NCI-H1436 (cell line): ENCODE data around the gene SLC22A3.
A peak's percentile ranks its signal among the peaks of the same experiment; 100 is the strongest.
"Not testable (repeated sequence)": the region's sequence is repeated elsewhere in the genome, so short reads cannot be mapped to it uniquely, and the experiment has no call there.

Experiments
- DNase-seq: peaks from one replicate; lab custom pipeline; 2025; lab: John Stamatoyannopoulos, UW

Gene SLC22A3

DNA sequence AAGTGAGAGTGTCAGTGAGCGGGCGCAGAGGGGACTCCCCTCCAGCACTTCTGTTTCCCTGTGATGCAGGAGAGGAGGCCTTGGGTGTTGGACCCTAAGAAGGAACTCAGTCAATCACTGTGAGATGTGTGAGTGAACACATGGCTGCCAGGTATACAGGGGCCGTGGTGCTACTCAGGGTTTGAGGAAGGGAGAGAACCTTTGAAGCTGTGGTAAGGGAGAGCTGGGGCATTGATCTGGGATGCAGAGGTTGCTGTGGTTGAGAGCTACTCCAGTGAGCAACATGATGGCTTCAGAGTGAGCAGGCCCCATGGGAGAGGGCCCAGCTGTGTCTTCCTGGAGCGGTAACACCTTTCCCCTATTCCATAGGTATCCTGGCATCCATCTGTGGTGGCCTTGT lies 99.2 kb downstream of the SLC22A3 start:
- no peak for DNase-seq

DNA sequence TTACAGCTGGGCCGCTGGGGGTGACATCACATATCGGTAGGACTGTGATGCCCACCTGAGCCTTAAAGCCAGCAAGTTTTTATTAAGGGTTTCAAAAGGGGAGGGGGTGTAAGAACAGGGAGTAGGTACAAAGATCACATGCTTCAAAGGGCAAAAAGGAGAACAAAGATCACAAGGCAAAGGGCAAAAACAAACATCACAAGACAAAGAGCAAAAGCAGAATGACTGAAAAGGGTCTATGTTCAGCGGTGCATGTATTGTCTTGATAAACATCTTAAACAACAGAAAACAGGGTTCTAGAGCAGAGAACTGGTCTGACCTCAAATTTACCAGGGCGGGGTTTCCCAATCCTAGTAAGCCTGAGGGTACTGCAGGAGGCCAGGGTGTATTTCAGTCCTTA lies 101.6 kb downstream of the SLC22A3 start:
- not testable (repeated sequence) for DNase-seq

GRCh38 chr6:160450849-160451248 lies 102.7 kb downstream of the SLC22A3 start:
- DNase-seq = no peak

DNA sequence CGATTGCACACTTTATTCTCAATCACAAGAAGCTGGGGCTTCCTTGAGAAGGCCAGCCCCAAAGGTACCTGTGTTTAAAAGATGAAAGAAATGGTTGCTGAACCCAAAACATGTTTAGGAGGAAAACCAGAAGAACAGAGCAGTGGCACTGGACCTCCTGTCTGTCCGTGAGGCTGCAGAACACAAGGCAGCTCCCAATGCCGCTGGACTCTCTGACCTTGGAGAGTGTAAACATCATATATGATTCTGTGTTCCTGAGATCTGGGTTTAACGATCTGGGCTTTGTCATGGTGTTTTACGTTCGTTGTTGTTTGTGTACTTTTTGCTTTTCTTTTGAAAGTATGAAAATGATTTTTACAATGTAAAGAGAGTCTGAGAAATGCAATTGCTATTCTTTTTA lies 106.1 kb downstream of the SLC22A3 start:
- DNase-seq = no peak

DNA sequence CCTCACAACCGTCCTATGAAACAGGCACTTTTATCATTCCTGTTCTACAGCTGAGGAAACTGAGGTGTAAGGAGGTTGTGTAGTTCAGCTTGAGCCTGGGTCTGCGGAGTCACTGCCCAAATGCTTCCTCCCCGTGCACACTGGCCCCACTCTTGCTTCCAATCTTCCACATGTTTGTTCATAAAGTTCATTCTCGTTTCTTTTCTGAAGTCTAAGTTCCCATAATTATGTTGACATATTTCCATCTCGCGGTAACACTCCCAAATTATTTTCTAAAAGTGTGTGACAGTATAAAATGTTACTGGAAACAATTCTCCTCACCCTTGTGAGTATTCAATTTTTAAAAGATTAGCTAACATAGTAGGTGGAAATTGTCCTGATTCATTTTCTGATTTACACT lies 106.9 kb downstream of the SLC22A3 start:
- no peak for DNase-seq

- DNase-seq = peak; percentile 8
Measured at GRCh38 chr6:160455541-160456213, 107.5 kb downstream of the SLC22A3 start.

GRCh38 chr6:160456214-160456546 lies 108.0 kb downstream of the SLC22A3 start:
- no peak for DNase-seq

GRCh38 chr6:160457823-160458222 lies 109.6 kb downstream of the SLC22A3 start:
- no peak for DNase-seq

GRCh38 chr6:160461641-160462040 lies 113.5 kb downstream of the SLC22A3 start:
- DNase-seq = no peak

DNA sequence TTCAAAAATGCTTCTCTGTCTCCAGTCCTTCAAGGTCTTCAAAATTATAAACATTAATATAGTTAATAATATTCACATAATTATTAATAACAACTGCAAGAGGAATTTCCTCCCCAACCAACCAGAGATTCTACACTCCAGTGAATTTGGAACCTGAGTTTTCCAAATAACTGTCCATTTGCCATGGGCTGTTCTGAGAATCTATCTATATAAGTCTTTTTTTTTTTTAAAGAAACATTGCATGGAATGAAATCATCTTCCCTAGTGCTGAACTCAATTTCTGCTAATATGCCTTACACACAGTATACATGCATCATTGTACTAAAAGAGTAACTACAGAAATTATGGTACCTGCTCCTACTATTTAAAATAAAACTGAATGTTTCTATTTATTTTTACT lies 113.9 kb downstream of the SLC22A3 start:
- DNase-seq = no peak

DNA sequence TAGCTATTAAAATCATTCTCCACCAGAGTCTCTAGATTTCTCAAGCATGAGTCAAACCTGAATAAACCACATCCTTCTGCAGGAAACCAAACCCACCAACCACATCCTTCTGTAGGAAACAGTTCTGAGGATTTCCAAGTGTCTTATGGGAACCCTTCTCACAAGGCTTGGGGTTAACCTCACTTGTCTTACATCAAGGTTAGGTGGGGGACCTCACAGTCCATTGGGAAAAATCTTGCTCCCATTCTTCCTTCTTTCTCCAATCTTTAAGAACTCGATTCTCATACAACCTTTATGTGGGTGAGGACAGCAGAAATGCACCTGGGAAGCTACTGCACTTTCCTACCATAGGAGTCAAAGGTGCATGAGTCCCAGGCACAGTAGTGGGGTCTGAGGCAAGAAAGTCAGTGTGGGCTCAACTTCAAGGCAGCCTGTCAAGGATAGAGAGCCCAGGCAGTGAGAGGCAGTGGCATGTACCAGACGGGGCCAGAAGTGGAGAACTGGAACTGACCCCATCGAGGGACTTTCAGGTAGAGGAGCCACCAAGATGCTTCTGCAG lies 114.5 kb downstream of the SLC22A3 start:
- DNase-seq = no peak

GRCh38 chr6:160464744-160465143 lies 116.6 kb downstream of the SLC22A3 start:
- no peak for DNase-seq

DNA sequence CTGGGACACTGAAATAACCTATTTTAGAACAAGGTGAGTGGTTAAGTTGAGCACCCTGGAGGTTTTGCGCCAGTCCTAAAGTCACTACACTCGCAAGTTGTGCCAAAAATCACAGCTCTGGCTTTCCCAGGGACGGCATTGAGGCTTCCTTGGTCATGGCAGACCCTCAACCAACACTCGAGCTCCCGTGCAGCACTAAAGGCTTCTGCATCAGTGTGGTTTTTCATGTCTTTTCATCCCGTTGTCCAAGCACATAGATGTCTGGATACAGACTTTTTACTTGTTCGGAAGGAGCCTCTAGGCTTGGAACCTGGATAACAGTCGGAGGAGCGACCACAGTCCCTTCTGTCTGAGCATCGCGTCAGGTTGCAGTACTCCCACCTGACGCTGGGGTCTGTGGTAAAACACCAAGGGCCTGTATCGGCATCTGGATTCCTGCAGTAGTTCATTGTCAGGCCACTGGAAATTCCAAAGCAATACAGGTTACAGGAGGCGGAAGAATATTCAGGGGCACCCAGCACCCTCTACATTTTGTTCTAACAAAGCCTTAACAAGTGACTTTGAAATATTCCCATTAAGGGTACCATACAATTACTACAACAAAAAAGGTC lies 119.2 kb downstream of the SLC22A3 start:
- DNase-seq = not testable (repeated sequence)

DNA sequence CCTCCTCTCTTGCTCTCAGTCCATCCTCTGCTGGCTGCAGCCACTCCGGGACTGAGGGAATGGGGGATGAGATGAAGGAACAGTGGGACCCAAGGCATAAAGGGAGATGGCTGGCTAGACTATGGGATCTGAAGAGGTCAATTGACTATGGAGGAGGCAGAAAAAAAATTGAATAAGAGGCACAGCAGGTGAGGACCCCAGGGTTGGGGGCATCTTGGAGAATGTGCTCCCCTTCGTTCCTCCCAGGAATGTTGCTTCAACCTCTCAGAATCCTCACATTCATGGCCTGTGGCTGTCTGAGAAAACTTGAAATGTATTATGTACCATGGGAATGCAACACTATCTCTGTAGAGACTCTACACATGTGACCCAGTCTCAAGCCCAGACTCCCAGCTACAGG lies 121.0 kb downstream of the SLC22A3 start:
- DNase-seq = no peak

- not testable (repeated sequence) for DNase-seq
Measured at GRCh38 chr6:160476056-160476455, 127.9 kb downstream of the SLC22A3 start.

DNA sequence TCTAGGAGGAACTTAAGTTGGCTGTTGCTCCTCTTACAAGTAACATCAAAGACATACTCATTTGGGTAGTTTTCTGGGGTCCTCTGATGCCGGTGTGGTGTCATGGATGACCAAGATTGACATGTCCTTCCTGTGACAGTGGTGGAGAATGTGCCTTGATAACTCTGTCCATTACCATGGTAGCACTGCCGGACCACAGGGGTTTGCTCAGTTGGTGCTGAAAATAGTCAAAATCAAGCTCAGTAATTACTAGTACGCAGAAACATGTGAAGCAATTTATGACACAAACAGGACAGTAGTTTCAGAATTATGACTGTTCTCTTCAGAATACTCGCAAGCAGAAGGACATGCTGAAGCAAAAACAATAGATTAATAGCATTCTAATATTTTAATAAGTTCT lies 128.9 kb downstream of the SLC22A3 start:
- not testable (repeated sequence) for DNase-seq

GRCh38 chr6:160477901-160478300 lies 129.7 kb downstream of the SLC22A3 start:
- no peak for DNase-seq

GRCh38 chr6:160487116-160487515 lies 138.9 kb downstream of the SLC22A3 start:
- DNase-seq = no peak

DNA sequence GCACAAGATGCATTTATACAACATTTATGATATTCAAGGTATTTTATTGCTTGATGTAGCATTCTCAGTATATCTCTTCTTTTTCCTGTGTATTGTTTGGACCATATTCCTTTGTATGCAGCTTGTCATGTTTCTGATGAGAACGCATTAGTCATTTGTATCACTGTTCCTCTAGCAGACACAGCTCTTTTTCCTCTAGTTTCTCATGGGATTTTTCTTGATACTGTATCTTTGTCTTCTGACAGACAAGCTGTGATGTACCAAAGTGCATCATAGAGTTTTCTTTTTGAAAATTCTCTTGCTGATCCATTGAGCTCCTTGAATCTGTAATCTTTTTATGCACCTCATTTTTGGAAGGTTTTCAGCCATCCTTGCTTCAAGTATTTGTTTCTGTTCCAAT lies 140.9 kb downstream of the SLC22A3 start:
- DNase-seq = no peak

GRCh38 chr6:160494576-160494975 lies 146.4 kb downstream of the SLC22A3 start:
- no peak for DNase-seq

DNA sequence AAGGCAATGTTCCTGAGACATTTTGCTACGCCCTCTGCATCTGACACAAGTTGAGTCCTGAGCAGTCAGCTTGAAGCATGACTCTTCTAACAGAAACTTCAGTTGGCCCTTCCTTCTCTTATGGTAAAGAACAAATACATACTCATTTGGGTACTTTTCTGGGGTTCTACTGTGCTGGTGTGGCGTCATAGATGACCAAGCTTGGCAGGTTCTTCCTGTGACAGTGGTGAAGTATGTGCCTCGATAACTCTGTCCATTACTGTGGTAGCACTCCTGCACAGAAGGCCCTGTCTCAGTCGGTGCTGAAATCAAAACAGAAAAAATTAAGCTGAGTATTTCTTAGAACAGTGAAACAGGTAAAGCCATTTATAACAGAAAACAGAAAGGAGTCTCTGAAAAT lies 152.5 kb downstream of the SLC22A3 start:
- no peak for DNase-seq
